NCI-H128 (cell line): Measurements from ENCODE around the gene MSI1.

Source experiments
- DNase-seq: peaks from one replicate; lab custom pipeline; 2025; ENCODE audit not compliant: unreplicated experiment; lab: John Stamatoyannopoulos, UW

MSI1 gene

GRCh38 chr12:120324841-120325417 is 44.0 kb downstream of the MSI1 start:
- DNase-seq, result no peak

- no peak for DNase-seq
Observed at GRCh38 chr12:120323772-120324171, 45.2 kb downstream of the MSI1 start.

GRCh38 chr12:120321382-120322202 is 47.4 kb downstream of the MSI1 start:
- no peak for DNase-seq

- peak; percentile 99 for DNase-seq
Observed at GRCh38 chr12:120317224-120318105, 51.5 kb downstream of the MSI1 start.

- no peak for DNase-seq
Observed at GRCh38 chr12:120316798-120317223, 52.2 kb downstream of the MSI1 start.

- DNase-seq, result no peak
Observed at GRCh38 chr12:120314220-120314619, 54.7 kb downstream of the MSI1 start.

GRCh38 chr12:120301962-120302815 is 66.8 kb downstream of the MSI1 start, which contains the start of gene SIRT4:
Gene SIRT4 (plus strand): TSS chr12:120302321. CDS start chr12:120303562, 1,241 bp downstream.
- DNase-seq, result peak; percentile 84

- peak; percentile 58 for DNase-seq
Observed at GRCh38 chr12:120292661-120293531, 76.1 kb downstream of the MSI1 start, which contains the start of gene RNU4-1. Gene RNU4-1 (minus strand): TSS chr12:120293237.

GRCh38 chr12:120292411-120292660 is 76.6 kb downstream of the MSI1 start:
- DNase-seq, result no peak
